Spleen (tissue), 7 donors: ENCODE results near the gene CNIH3.

ENCODE experiments used
- POLR2A ChIP-seq, 3 donors: fragments of 450-650 bp; IDR thresholded peaks; one replicate each; pipeline ENCODE4 v1.5.1; 2017; ENCODE audit warnings: antibody characterized with exemption in 3 of 3, mild to moderate bottlenecking in 1 of 3
- POLR2AphosphoS5 ChIP-seq, 3 donors: sonication (generic); formaldehyde crosslinking; IDR thresholded peaks; one replicate each; pipeline ENCODE4 v1.5.1; 2017; ENCODE audit warnings: antibody characterized with exemption in 3 of 3
- TF ChIP-seq, protein P1 (sequence below), 11 experiments: fragments of 200-600 bp in 7 of 11; fragments of 450-650 bp in 4 of 11; sonication (generic) in 4 of 11; IDR thresholded peaks in 8 of 11; conservative IDR thresholded peaks in 3 of 11; 1 replicate in 7 of 11; 2 replicates in 4 of 11; pipeline versions ENCODE4 v1.4.0 to v1.8.0; 2016 to 2021; ENCODE audit warnings: antibody characterized with exemption in 11 of 11, inconsistent platforms in 4 of 11, mild to moderate bottlenecking in 1 of 11
- donor health status: DM: no; HTN: no; CAD: no; lungs with moderate emphysema.
- donor health status: DM: no; HTN: no; CAD: no.
- donor health status: DM: no; HTN: no; CAD: no.

DNA sequence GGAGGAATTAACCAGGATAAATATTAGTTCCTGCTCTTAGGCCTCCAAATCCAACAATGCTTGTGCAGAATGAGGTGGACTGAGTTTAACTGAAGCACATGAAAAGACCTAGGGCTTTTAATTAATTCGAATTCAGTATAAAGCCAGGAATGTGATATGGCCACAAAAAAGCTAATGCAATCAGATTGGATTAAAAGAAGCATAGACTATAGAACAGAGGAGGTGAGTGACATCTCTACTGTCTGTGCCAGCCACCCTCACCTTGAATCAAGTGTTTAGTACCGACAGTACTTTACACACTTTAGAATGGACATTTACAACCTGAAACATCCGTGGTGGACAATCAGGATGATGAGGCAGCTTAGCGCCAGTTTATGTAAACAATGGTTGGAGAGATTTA lies 62.1 kb downstream of the CNIH3 start:
- TF ChIP-seq, protein P1, sequence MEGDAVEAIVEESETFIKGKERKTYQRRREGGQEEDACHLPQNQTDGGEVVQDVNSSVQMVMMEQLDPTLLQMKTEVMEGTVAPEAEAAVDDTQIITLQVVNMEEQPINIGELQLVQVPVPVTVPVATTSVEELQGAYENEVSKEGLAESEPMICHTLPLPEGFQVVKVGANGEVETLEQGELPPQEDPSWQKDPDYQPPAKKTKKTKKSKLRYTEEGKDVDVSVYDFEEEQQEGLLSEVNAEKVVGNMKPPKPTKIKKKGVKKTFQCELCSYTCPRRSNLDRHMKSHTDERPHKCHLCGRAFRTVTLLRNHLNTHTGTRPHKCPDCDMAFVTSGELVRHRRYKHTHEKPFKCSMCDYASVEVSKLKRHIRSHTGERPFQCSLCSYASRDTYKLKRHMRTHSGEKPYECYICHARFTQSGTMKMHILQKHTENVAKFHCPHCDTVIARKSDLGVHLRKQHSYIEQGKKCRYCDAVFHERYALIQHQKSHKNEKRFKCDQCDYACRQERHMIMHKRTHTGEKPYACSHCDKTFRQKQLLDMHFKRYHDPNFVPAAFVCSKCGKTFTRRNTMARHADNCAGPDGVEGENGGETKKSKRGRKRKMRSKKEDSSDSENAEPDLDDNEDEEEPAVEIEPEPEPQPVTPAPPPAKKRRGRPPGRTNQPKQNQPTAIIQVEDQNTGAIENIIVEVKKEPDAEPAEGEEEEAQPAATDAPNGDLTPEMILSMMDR (IDR thresholded peaks at IDR 0.05 in 8 of 11, conservative IDR thresholded peaks at IDR 0.05 in 3 of 11) = no peak
- TF ChIP-seq POLR2A (IDR thresholded peaks at IDR 0.05) = no peak
- no peak for TF ChIP-seq POLR2AphosphoS5 (IDR thresholded peaks at IDR 0.05)
